Effector memory CD4-positive, alpha-beta T cell (primary cell): ENCODE data around the gene CLHC1.
"Not testable (repeated sequence)": the region's sequence is repeated elsewhere in the genome, so short reads cannot be mapped to it uniquely, and the experiment has no call there.

Source experiments
- DNase-seq, 3 donors: peaks; one replicate each; pipeline ENCODE4 v3.0.0-alpha.2; 2020
- H3K27ac ChIP-seq: 2 replicates; pipeline ENCODE4 v1.7.0; 2013; ENCODE audit warnings: mild to moderate bottlenecking, low read length, moderate library complexity; ENCODE audit not compliant: insufficient read depth, poor library complexity, severe bottlenecking
- H3K27me3 ChIP-seq: replicated peaks from 2 replicates; pipeline ENCODE4 v1.7.0; 2013; ENCODE audit warnings: mild to moderate bottlenecking, low read length; ENCODE audit not compliant: insufficient read depth, control insufficient read depth, poor library complexity, severe bottlenecking
- H3K36me3 ChIP-seq: 2 replicates; pipeline ENCODE4 v1.7.0; 2013; ENCODE audit warnings: mild to moderate bottlenecking, low read length, moderate library complexity; ENCODE audit not compliant: control insufficient read depth, insufficient read depth
- H3K4me1 ChIP-seq: 2 replicates; pipeline ENCODE4 v1.7.0; 2013; ENCODE audit warnings: low read length, mild to moderate bottlenecking; ENCODE audit not compliant: control insufficient read depth, insufficient read depth, poor library complexity, severe bottlenecking
- H3K4me3 ChIP-seq: 2 replicates; pipeline ENCODE4 v1.7.0; 2013; ENCODE audit warnings: low read length, low read depth, mild to moderate bottlenecking; ENCODE audit not compliant: insufficient read depth, poor library complexity, severe bottlenecking
- H3K9me3 ChIP-seq: 2 replicates; pipeline ENCODE4 v1.7.0; 2013; ENCODE audit warnings: mild to moderate bottlenecking, low read length, moderate library complexity; ENCODE audit not compliant: control insufficient read depth

CLHC1 gene

GRCh38 chr2:55137024-55137958 lies 94.8 kb downstream of the CLHC1 start:
- no peak overlapping the region for H3K27ac ChIP-seq
- no peak for DNase-seq
- no peaks in the 10 kb centered on the region for H3K27me3 ChIP-seq
- H3K36me3 ChIP-seq: no peaks in the 10 kb centered on the region
- H3K4me3 ChIP-seq: no peak overlapping the region
- H3K9me3 ChIP-seq: no peaks in the 10 kb centered on the region
- H3K4me1 ChIP-seq: peaks cover 13% of the 10 kb centered on the region

- no peaks in the 10 kb centered on the region for H3K36me3 ChIP-seq
- no peak overlapping the region for H3K27ac ChIP-seq
- no peak for DNase-seq
- H3K9me3 ChIP-seq: no peaks in the 10 kb centered on the region
- H3K4me1 ChIP-seq: peaks cover 13% of the 10 kb centered on the region
- no peaks in the 10 kb centered on the region for H3K27me3 ChIP-seq
- no peak overlapping the region for H3K4me3 ChIP-seq
Measured at GRCh38 chr2:55136138-55136541, 96.0 kb downstream of the CLHC1 start.

- H3K27ac ChIP-seq: no peak overlapping the region
- H3K27me3 ChIP-seq: no peaks in the 10 kb centered on the region
- no peak overlapping the region for H3K4me3 ChIP-seq
- no peaks in the 10 kb centered on the region for H3K36me3 ChIP-seq
- H3K9me3 ChIP-seq: no peaks in the 10 kb centered on the region
- H3K4me1 ChIP-seq: peaks cover 13% of the 10 kb centered on the region
- DNase-seq: no peak
Measured at GRCh38 chr2:55135491-55135890, 96.6 kb downstream of the CLHC1 start.

DNA sequence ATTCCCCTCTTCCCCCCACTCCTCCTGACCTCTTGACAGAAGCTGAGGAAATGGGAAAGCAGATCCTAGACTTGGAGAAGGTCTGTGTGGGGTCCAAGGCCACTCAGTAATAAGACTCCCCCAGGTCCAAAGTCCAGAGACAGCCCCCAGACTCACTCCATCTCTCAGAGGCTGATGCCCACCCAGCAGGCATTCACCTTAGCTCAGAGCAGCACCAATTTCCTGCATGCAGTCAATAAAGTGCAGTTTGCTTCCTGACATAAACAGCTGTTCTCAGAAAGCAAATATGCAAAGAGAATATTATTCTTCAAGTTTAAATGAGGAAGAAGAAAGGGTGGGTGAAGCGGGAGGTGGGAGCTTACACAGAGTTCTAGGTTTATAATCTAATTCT lies 97.8 kb downstream of the CLHC1 start:
- no peak for DNase-seq
- H3K27ac ChIP-seq: peak overlapping the region; percentile 83
- H3K27me3 ChIP-seq: no peaks in the 10 kb centered on the region
- H3K36me3 ChIP-seq: no peaks in the 10 kb centered on the region
- H3K4me3 ChIP-seq: peak overlapping the region; percentile 51
- no peaks in the 10 kb centered on the region for H3K9me3 ChIP-seq
- peaks cover 13% of the 10 kb centered on the region for H3K4me1 ChIP-seq

- H3K4me1 ChIP-seq: peaks cover 13% of the 10 kb centered on the region
Measured at GRCh38 chr2:55133467-55134315, 98.4 kb downstream of the CLHC1 start.

DNA sequence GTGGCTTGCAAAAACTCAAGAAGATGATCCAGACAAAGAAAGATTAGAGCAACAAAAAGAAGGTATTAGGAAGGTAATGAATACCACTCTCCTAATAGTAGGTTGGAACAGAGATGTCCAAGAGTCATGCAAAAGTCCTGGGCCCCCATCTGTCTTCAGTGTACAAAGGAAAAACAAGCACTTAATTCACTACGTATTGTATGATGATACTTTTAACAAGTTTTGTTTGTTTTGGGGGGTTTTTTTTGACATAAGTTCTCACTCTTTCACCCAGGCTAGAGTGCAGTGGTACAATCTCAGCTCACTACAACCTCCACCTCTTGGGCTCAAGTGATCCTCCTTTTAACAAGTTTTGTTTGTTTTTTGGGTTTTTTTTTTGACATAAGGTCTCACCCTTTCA lies 101.2 kb downstream of the CLHC1 start:
- no peaks in the 10 kb centered on the region for H3K36me3 ChIP-seq
- no peaks in the 10 kb centered on the region for H3K27me3 ChIP-seq
- DNase-seq: no peak
- H3K9me3 ChIP-seq: no peaks in the 10 kb centered on the region
- H3K4me3 ChIP-seq: no peak overlapping the region
- H3K27ac ChIP-seq: no peak overlapping the region
- H3K4me1 ChIP-seq: peaks cover 13% of the 10 kb centered on the region

More at GRCh38 chr2:55133467-55134315, 98.4 kb downstream of the CLHC1 start:
- H3K4me3 ChIP-seq: peak overlapping the region; percentile 51
- H3K27me3 ChIP-seq: no peaks in the 10 kb centered on the region
- peak; percentile 43 to 69 (median 48) for DNase-seq
- no peaks in the 10 kb centered on the region for H3K9me3 ChIP-seq
- peak overlapping the region; percentile 83 for H3K27ac ChIP-seq
- H3K36me3 ChIP-seq: no peaks in the 10 kb centered on the region

DNA sequence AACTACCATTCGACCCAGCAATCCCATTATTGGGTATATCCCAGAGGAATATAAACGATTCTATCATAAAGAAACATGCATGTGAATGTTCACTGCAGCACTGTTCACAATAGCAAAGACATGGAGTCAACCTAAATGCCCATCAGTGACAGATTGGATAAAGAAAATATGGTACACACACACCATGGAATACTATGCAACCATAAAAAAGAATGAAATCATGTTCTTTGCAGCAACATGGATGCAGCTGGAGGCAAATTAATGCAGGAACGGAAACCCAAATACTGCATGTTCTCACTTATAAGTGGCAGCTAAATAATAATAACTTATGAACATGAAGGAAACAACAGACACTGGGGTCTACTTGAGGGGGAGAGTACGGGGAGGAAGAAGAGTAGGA lies 105.5 kb downstream of the CLHC1 start:
- H3K27me3 ChIP-seq: not testable (repeated sequence)

More for the DNA sequence above, 105.5 kb downstream of the CLHC1 start:
- not testable (repeated sequence) for H3K9me3 ChIP-seq, DNase-seq, H3K4me1 ChIP-seq, H3K4me3 ChIP-seq, H3K27ac ChIP-seq, H3K36me3 ChIP-seq
